HG02642 (cell line): ENCODE data around the gene FUT2.
"Not testable (repeated sequence)": the region's sequence is repeated elsewhere in the genome, so short reads cannot be mapped to it uniquely, and the experiment has no call there.

ENCODE experiments used
- ATAC-seq: cut with Tn5 transposase; IDR thresholded peaks from one replicate; pipeline ENCODE4 v1.9.1; 2021; ENCODE audit warnings: mild to moderate bottlenecking; ENCODE audit not compliant: unreplicated experiment, poor library complexity

The FUT2 gene

DNA sequence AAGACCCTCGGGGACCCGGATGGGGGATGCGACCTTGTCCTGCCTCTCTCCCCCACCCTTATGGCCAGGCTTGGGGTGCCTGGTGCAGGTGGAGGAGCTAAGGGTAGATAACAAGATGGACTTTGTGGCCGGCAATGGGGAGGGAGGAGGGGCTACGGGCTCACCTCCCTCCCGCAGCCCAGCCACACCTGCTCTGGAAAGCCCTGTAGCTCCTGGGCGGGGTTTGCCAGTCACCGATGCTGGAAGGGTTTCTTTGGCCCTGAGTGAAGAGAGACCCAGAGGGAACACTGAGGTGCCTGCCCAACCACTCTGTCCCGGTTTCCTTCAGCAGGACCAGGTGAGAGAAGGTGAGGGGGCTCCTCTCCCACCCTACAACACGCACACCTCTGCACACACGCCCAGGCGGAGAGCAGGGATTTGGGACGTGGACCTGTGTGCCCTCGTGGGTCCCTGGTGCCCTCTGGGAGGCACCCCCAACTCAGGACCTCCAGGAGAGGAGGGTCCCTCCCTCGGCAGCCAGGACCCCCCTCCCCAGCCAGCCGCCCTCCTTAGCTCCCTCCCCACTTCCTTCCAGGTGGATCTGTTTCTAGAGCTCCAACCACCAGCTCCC lies at the start of gene FUT2:
FUT2 (plus strand) TSS at position 229 of the 610 bp plus-strand sequence. CDS start 6,986 bp downstream, outside the sequence.
- no peak for ATAC-seq

DNA sequence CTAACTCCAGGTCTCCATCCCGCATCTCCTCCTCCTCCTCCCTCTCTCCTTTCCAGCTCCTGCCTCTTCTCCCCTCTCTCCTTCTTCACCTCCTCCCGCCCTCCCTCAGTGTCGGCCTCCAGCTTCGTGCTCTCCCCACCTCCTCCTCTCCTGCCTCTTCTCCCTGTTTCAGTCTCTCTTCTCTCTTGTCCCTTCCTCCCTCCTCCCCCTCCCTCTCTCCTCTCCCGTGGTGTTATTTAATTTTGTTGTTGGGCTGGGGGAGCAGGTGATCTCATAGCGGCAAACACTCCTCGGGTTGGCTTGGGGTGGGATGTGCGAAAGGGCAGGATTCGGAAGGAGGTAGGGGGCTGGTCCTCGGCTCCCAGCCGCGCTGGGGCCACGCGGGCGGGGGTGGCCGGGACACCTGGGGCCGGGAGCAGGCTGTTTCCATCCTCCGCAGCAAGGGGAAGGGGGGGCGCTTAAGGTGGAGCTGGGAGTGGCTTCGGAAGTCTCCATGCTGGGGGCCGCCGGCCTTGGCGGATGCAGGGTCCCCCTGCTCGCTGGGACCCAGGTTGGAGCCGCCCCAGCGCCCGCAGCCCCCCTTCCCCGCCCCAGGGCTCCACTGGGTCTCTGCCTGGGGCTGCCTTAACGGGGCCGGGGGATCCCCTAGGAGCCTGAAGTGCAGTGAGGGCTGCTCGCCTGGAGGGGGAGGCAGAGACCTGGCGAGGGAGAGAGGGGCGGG lies 49.6 kb upstream of the FUT2 start, which contains the start of gene CA11:
CA11 (minus strand) TSS at position 187 of the 721 bp plus-strand sequence. CDS start 555 bp downstream, outside the sequence.
- peak; percentile 82 for ATAC-seq

DNA sequence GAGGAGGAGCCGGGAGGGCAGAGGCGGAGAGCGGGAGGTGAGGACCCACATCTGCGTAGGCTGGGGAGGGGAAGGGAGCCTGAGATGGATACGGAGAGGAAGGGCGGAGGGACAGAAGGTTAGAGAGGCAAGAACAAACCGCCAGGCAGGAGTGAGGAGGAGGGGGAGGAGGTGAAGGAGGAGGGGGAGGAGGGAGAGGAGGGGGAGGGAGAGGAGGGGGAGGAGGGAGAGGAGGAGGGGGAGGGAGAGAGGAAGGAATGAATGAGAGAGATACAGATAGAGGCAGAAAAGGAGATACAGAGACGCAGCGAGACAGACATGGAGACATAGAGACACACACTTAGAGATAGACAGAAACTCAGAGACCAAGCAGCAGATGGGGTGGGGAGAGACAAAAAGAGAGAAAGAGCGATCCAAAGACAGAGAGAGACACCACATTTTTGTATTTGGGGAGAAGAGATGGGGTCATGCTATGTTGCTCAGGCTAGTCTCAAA lies 49.0 kb upstream of the FUT2 start:
- ATAC-seq, result no peak

DNA sequence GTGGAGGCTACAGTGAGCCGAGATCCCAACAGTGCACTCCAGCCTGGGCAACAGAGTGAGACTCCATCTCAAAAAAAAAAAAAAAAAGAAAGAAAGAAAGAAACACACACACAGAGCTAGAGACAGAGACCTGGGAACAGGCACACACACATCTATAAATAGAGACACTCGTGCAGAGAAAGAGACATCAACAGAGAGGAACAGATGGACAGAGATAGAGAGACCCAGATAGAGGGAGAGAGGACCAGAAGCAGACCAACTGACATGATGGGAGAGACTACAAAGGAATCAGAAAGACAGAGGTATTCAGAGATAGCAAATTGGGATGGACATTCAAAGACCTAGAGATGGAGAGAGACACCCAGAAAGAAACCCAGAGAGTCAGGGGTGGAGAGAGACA lies 47.6 kb upstream of the FUT2 start:
- ATAC-seq, result no peak

DNA sequence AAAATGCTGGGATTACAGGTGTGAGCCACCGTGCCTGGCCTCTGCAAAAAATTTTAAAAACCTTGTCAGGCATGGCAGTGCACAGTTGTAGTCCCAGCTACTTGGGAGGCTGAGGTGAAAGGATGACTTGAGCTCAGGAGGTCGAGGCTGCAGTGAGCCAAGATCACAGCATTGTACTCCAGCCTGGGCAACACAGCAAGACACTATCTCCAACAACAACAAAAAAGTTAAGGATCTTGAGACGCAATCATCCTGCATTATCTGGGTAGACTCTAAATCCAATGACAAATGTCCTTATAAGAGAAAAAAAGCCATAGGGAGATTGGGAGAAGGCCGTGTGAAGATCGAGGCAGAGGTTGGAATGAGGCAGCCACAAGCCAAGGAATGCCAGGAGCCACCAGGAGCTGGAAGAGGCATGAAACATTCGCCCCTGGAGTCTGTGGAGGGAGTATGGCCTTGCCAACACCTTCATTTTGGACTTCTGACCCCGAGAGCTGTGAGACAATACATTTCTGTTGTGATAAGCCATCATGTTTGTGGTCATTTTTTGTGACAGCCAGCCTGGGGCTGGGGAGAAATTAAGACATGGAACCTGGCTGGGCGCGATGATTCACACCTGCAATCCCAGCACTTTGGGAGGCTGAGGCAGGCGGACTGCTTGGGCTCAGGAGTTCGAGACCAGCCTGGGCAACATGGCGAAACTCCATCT lies 44.6 kb upstream of the FUT2 start:
- ATAC-seq, result no peak

DNA sequence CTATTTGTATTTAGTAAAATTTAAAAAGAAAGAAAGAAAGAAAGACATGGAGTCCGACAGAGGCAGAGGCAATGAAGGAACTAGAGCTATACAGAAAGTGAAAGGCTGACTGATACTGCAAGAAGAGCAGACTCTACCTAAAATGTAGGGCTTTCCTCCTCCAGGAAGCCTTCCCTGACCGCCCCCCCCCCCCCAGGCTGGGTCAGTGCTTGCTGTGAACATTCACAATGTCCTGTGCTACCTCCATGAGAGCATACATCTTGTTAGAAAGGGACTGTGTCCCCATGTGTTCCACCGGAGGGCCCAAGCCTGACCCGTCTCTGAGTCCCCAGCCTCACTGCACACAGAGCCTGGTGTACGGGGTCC lies 44.1 kb upstream of the FUT2 start:
- no peak for ATAC-seq

DNA sequence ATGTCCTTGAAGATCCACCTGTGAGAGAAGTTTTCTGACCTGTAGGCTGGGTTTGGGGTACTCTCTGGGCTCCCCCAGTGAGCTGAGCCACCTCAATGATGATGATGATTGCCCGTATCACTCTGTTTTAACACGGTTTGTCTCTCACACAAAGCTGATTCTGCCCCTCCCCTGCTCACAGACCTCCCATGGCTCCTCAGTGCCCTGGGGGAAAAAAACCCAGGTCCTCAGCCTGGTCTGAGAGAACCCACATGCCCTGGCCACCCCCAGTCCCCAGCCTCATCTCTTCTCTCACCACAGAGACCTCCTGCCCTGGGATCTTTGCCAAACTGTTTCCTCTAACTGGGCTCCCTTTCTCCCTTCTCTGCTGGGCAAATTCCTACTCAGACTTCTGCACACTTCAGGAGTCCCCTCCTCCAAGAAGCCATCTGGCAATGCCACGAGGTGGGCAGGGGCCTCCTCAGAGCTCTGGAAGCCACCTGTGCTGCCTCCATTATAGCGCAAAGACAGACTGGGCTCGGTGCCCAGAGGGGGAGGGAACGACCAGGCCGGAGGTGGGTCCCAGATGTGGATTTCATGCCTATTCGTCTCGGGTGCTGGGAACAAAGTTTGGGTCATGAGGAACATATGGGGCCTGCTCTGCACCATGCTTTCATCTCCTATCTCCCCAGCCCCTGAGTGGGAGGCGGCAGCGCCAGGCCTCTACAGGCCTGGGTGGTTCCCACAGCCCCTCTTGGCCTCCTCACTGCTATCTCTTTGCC lies 41.3 kb upstream of the FUT2 start:
- ATAC-seq, result no peak

DNA sequence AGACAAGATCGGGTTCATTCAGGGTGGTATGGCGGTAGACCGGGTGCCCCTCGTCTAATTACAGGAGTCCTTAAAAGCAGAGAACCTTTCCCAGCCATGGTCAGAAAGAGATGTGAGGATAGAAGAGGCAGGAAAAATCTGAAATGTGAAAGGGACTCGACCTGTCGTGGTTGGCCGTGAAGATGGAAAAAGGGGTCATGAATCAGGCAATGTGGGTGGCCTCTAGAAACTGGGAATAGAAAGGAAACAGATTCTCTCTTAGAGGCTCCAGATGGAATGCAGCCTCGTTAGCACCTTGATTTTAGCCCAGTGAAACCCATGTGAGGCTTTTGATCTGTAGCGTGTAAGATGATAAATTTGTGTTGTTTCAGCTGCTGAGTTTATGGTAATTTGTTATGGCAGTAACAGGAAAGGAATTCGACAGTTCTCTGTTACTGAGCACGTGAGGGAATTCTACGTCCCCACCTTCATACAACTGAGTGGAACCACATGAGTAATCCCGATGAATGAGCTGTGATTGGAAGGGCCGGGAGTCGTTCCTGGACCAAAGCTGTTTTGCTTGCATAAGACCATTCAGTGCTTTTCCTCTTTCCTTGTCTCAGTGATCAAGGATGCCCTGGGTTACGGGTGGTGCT lies 38.8 kb upstream of the FUT2 start:
- ATAC-seq, result no peak

DNA sequence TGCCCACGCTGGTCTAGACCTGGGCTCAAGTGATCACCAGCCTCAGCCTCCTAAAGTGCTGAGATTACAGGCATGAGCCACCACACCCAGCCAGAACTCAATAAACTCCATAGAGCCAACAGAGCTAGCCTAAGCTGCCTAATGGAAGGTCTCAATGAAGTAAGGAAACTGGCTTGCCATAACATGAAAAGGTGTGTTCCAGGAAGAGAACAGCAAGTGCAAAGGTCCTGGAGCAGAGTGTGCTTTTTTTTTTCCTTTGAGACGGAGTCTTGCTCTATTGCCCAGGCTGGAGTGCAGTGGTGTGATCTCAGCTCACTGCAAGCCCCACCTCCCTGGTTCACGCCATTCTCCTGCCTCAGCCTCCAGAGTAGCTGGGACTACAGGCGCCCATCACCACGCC lies 37.9 kb upstream of the FUT2 start:
- not testable (repeated sequence) for ATAC-seq

DNA sequence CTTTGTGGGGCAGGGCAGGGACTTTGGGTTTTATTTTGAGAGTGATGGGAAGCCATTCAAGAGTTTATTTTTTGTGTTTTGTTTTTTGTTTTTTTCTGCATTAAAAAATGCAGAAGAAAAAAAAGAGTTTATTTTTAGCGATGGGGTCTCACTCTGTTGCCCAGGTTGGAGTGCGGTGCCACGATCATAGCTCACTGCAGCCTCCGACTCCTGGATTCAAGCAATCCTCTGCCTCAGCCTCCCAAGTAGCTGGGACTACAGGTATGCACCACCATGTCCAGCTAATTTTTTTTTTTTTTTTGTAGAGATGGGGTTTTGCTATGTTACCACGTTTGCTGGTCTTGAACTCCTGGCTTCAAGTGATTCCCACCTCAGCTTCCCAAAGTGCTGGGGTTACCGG lies 37.3 kb upstream of the FUT2 start:
- no peak for ATAC-seq

DNA sequence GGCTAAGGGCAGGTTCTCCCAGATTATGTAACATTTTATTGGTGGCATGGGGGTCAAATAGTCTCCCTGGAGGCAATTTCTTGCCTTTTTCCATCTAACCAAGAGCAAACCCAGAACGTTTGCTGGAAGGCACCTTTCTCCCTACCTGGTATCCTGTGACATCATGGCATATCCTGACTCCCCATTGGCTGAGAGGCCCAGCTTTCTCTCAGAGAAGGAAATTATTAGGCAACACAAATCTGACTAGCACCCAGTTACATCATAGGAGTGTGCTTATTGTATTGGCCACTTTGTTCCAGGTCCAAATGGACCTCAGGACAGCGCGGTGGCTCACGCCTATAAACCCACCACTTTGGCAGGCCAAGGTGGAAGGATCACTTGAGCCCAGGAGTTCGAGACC lies 36.0 kb upstream of the FUT2 start:
- ATAC-seq, result no peak

DNA sequence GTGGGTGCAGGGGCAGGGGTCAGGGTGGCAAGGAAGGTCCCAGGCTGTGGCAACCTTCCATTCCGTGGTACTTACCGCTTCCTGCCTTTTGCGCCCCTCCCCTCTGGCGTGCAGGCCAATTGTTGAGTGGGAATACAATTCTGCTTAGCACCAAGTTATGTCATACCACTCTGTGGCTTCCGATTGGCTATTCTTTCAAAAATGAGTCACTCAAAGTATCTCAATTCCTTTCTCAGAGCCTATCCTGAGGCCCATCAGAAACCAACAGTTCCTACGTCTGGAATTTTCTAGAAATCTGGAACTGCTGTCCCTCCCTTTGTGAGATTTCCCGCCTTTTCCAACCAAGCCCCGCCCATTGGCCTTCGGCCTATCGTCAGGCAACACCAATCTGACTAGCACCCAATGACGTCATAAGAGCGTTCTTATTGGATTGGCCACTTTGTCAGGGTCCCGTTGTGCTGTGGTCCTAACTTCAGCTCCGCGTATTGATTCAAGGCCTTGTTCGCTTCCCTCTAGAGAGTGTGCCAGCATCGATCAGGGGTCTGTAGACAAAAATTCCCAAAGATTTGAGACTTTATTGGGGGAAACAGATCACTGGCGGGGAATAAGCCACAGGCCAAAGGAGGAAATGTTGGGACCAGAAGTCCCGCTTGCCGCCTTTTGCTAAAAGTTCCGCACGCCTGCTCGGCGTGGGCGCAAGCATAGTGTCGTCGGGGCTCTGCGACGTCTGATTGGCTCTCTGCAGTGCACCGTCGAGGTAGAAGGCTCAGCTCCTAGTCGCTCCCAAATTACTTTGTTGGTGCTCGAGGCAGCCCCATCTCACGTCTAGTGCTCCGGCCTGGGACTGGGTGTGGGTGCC lies 34.7 kb upstream of the FUT2 start:
- ATAC-seq, result peak; percentile 85

DNA sequence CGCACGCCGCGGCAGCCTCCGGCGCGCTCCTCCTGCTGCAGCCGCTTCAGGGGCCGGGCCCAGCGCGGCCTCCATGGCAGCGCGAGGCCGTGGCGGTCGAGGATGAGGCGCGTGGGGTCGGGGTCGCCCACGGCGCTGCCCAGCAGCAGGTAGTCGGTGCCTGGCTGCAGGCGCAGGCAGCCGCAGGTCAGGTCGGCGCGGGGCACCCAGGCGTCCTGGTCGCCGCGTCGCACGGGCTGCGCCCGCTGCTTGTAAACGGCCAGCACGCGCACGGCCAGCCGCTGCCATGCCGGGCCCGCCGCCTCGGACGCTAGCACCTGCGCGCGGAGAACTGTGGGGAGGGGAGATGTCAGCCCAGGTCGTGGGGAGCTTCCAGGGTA lies 34.1 kb upstream of the FUT2 start:
- ATAC-seq, result no peak

DNA sequence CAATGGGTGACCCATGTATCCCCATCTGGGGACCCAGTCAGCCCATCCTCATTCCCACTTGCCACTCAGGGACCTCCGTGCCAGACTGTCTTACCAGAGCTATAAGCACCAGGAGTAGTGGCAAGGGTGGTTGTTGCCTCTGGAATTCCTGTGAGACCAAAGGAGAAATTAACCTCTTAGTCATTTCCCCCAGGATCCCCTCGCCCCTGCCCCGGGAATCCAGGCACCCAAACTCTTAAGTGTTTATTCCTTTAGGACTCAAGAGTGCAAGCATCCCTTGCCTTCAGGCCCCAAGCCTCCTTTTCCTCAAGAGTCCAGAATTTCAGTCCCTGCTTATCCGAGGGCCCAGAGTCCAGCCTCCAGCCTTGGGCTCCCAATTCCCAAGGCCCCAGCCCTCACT lies 32.1 kb upstream of the FUT2 start:
- ATAC-seq, result no peak

DNA sequence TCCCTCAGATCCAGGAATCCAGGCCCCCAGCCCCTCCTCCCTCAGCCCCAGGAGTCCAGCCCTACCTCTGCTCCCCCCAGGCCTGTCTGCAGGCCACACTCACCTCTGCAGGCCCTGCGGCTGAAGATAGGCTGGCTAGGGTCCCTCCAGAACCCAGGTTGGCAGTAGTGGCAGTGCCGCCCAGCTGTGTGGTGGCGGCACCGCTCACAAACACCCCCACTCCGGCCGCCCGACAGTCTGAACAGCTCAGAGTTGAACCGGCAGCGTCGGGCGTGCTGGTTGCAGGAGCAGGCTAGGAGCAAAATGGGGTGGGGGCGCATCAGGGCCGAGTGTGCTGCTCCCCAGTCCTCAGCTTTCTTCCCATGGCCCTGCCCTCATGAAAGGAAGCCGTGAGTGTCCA lies 31.3 kb upstream of the FUT2 start:
- no peak for ATAC-seq

DNA sequence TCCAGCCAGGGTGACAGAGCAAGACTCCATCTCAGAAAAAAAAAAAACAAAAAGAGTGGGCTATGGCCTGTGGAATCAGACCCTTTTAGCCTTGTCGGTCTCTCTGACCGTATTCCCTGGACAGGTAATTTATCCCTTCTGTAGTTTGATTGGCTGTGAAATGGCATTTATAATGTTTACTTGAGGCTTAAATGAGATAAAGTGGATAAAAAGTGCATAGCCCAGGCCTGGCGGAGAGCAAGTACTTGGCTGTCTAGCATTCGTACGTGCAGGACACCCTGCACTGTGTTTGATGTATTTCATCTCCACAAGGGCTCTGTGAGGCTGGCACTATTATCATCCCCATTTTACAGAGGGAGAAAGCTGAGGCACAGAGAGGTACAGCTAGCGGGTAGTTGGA lies 30.0 kb upstream of the FUT2 start:
- no peak for ATAC-seq

DNA sequence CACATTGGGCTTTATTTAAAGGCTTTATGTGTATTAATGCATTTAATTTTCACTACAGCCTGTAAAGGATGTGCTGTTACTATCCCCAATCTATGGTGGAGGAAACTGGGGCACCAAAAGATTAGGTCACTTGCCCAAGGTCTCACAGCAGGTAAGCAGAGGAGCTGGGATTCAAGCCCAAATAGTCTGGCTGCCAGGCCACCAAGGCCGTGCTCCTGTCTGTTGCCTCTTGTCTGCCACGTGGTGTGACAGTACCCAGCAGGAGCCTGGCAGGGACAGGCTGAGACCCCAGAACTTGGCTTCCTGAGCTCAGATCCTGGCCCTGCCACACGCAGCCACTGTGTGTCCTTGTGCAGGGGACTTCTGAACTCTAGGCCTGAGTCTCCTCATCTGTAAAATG lies 27.4 kb upstream of the FUT2 start:
- ATAC-seq, result no peak

DNA sequence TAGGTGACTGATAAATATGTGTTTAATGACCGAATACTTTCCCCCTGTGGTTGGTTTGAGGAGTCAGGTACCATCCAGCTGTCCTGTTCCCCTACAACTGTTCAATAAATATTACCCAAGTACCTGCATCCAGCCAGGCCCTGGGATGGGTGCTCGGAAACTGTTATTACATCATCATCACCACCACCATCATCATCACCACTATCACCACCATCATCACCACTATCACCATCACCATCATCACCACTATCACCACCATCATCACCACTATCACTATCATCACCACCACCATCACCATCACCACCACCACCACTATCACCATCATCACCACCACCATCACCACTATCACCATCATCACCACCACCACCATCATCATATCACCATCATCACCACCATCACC lies 27.0 kb upstream of the FUT2 start:
- ATAC-seq, result no peak

DNA sequence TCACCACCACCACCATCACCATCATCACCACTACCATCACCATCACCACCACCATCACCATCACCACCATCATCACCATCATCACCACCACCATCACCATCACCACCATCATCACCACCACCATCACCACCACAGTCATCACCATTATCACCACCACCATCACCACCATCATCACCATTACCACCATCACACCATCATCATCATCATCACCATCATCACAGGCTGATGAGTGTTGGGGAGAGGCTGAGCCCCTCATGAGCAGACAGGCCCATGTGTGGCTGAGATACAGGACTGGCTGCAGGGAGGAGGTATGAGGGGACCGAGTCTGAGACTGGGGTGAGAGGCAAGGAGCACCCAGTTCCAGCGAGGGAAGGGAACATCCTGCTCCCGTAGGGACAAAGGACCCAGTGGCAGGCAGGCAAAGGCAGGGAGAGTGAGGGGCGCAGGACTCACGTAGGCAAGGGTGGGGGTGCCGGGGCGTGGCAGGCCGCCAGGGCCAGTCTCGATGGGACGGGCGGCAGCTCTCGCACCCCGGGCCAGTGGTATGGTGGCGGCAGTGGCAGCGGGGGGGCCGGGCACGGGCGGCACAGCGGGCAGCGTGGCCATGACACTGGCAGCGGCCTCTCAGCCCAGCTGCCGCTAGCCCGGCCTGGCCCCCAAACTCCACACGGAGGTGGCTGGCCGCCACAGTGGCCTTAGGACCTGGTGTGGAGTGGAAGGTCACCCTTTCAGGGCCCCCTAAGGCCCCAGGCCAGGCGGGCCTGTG lies 25.7 kb upstream of the FUT2 start:
- no peak for ATAC-seq
